ENCODE data around the gene NDFIP1. TPM values are rescaled to one million over a fixed set of nuclear protein-coding genes. Genes with fewer than 3 reads are reported as not detected.

The NDFIP1 gene
- total and polyA plus RNA-seq, 10 of the 15 experiments (the other 5 are each of a cell fraction or from before 2014, with no cell fraction given): 0.08 to 2.7 (median 0.92) TPM

DNA sequence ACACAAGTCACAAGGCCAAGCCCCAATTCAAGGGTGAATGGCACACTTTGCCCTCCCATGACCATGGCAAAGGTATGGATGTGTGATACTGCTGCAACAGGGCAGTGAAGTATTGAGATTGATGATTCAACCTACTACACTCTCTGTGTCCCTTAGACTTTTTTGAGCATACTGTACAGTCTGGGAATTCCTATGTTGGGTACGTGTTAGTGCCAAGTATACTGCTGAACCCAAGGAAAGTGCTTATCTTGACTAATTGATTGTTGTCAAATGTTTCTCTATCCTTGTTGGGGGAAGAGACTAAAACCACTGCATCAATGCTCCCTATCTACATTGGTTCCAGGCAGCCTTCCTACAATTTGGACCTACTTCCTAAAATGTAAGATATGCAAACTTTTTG lies 93.7 kb downstream of the NDFIP1 start (continued):
- TF ChIP-seq, protein P1, sequence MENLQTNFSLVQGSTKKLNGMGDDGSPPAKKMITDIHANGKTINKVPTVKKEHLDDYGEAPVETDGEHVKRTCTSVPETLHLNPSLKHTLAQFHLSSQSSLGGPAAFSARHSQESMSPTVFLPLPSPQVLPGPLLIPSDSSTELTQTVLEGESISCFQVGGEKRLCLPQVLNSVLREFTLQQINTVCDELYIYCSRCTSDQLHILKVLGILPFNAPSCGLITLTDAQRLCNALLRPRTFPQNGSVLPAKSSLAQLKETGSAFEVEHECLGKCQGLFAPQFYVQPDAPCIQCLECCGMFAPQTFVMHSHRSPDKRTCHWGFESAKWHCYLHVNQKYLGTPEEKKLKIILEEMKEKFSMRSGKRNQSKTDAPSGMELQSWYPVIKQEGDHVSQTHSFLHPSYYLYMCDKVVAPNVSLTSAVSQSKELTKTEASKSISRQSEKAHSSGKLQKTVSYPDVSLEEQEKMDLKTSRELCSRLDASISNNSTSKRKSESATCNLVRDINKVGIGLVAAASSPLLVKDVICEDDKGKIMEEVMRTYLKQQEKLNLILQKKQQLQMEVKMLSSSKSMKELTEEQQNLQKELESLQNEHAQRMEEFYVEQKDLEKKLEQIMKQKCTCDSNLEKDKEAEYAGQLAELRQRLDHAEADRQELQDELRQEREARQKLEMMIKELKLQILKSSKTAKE (IDR thresholded peaks at IDR 0.05; ENCODE audit: low read depth, poor library complexity, severe bottlenecking): no peak
- TF ChIP-seq, protein P2, sequence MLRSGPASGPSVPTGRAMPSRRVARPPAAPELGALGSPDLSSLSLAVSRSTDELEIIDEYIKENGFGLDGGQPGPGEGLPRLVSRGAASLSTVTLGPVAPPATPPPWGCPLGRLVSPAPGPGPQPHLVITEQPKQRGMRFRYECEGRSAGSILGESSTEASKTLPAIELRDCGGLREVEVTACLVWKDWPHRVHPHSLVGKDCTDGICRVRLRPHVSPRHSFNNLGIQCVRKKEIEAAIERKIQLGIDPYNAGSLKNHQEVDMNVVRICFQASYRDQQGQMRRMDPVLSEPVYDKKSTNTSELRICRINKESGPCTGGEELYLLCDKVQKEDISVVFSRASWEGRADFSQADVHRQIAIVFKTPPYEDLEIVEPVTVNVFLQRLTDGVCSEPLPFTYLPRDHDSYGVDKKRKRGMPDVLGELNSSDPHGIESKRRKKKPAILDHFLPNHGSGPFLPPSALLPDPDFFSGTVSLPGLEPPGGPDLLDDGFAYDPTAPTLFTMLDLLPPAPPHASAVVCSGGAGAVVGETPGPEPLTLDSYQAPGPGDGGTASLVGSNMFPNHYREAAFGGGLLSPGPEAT (IDR thresholded peaks at IDR 0.05; ENCODE audit: low read depth): no peak
- TF ChIP-seq RAD51 (IDR thresholded peaks at IDR 0.05) (no peak), NFYB (IDR thresholded peaks at IDR 0.05; ENCODE audit: insufficient read depth, low read depth, low read length) (no peak)

Other genes with a start within 250 kb of the NDFIP1 start
- 0.11 TPM in 1 of 2 replicates, not detected in the other for gene PCDH1, start 230.4 kb upstream of the NDFIP1 start, total RNA-seq (2014; rRNA removed)
- not detected in 2 replicates for gene PCDH1, start 230.4 kb upstream of the NDFIP1 start, total RNA-seq (2014; rRNA removed; fragmentation: Illumina TruSeq; extraction: Trizol)
- gene PCDH1, start 230.4 kb upstream of the NDFIP1 start, total RNA-seq (2021): 0.27 and 0.36 TPM in 2 replicates
- gene PCDH1, start 230.4 kb upstream of the NDFIP1 start, polyA plus RNA-seq (2011; rRNA removed): 0.07 TPM in 1 of 2 replicates, not detected in the other
- gene PCDH1, start 230.4 kb upstream of the NDFIP1 start, polyA plus RNA-seq (2014; fragmentation: Illumina TruSeq; extraction: Trizol): 0.16 TPM in 1 of 2 replicates, not detected in the other
- not detected for gene PCDH1, start 230.4 kb upstream of the NDFIP1 start, polyA plus RNA-seq (2014; fragmentation: Nextera tagmentation; extraction: Ambion mirVana)
- gene PCDH1, start 230.4 kb upstream of the NDFIP1 start, polyA plus RNA-seq (2014; rRNA removed): 0.10 TPM in 1 of 2 replicates, not detected in the other
- gene PCDH1, start 230.4 kb upstream of the NDFIP1 start, polyA plus RNA-seq (2016; fragmentation: Nextera tagmentation; extraction: Ambion mirVana): under 1 TPM in 1 of 2 experiments, not detected in 1; 0.16 TPM
- 58.1 and 60.3 TPM in 2 replicates for gene DELE1, start 184.9 kb upstream of the NDFIP1 start, total RNA-seq (2014; rRNA removed)
- gene DELE1, start 184.9 kb upstream of the NDFIP1 start, total RNA-seq (2014; rRNA removed; fragmentation: Illumina TruSeq; extraction: Trizol): 39.0 and 42.0 TPM in 2 replicates
- 62.9 and 63.2 TPM in 2 replicates for gene DELE1, start 184.9 kb upstream of the NDFIP1 start, total RNA-seq (2021)
- 46.4 and 71.4 TPM in 2 replicates for gene DELE1, start 184.9 kb upstream of the NDFIP1 start, polyA plus RNA-seq (2011; rRNA removed)
- gene DELE1, start 184.9 kb upstream of the NDFIP1 start, polyA plus RNA-seq (2014; fragmentation: Illumina TruSeq; extraction: Trizol): 30.2 and 53.2 TPM in 2 replicates
- gene DELE1, start 184.9 kb upstream of the NDFIP1 start, polyA plus RNA-seq (2014; fragmentation: Nextera tagmentation; extraction: Ambion mirVana): 10 to 100 TPM; 18.9 to 21.4 TPM
- 69.4 and 71.2 TPM in 2 replicates for gene DELE1, start 184.9 kb upstream of the NDFIP1 start, polyA plus RNA-seq (2014; rRNA removed)
- gene DELE1, start 184.9 kb upstream of the NDFIP1 start, polyA plus RNA-seq (2016; fragmentation: Nextera tagmentation; extraction: Ambion mirVana): 10 to 100 TPM; 37.8 to 37.9 TPM
- 0.06 TPM in 1 of 2 replicates, not detected in the other for gene PCDH12, start 150.6 kb upstream of the NDFIP1 start, total RNA-seq (2014; rRNA removed)
- gene PCDH12, start 150.6 kb upstream of the NDFIP1 start, total RNA-seq (2014; rRNA removed; fragmentation: Illumina TruSeq; extraction: Trizol): not detected in 2 replicates
- 0.03 TPM in 1 of 2 replicates, not detected in the other for gene PCDH12, start 150.6 kb upstream of the NDFIP1 start, total RNA-seq (2021)
- 0.10 TPM in 1 of 2 replicates, not detected in the other for gene PCDH12, start 150.6 kb upstream of the NDFIP1 start, polyA plus RNA-seq (2011; rRNA removed)
- gene PCDH12, start 150.6 kb upstream of the NDFIP1 start, polyA plus RNA-seq (2014; fragmentation: Illumina TruSeq; extraction: Trizol): not detected in 2 replicates
- gene PCDH12, start 150.6 kb upstream of the NDFIP1 start, polyA plus RNA-seq (2014; fragmentation: Nextera tagmentation; extraction: Ambion mirVana): under 1 TPM in 1 of 2 experiments, not detected in 1; 0.05 TPM
- gene PCDH12, start 150.6 kb upstream of the NDFIP1 start, polyA plus RNA-seq (2014; rRNA removed): 0.01 TPM in 1 of 2 replicates, not detected in the other
- under 1 TPM in 1 of 2 experiments, not detected in 1; 0.14 TPM for gene PCDH12, start 150.6 kb upstream of the NDFIP1 start, polyA plus RNA-seq (2016; fragmentation: Nextera tagmentation; extraction: Ambion mirVana)
- 19.7 and 30.8 TPM in 2 replicates for gene RNF14, start 139.7 kb upstream of the NDFIP1 start, total RNA-seq (2014; rRNA removed)
- 23.8 and 24.2 TPM in 2 replicates for gene RNF14, start 139.7 kb upstream of the NDFIP1 start, total RNA-seq (2014; rRNA removed; fragmentation: Illumina TruSeq; extraction: Trizol)
- gene RNF14, start 139.7 kb upstream of the NDFIP1 start, total RNA-seq (2021): 19.7 and 26.7 TPM in 2 replicates
- gene RNF14, start 139.7 kb upstream of the NDFIP1 start, polyA plus RNA-seq (2011; rRNA removed): 30.6 and 39.7 TPM in 2 replicates
- 28.6 and 35.5 TPM in 2 replicates for gene RNF14, start 139.7 kb upstream of the NDFIP1 start, polyA plus RNA-seq (2014; fragmentation: Illumina TruSeq; extraction: Trizol)
- gene RNF14, start 139.7 kb upstream of the NDFIP1 start, polyA plus RNA-seq (2014; fragmentation: Nextera tagmentation; extraction: Ambion mirVana): 10 to 100 TPM; 28.1 to 34.4 TPM
- 13.2 and 14.1 TPM in 2 replicates for gene RNF14, start 139.7 kb upstream of the NDFIP1 start, polyA plus RNA-seq (2014; rRNA removed)
- gene RNF14, start 139.7 kb upstream of the NDFIP1 start, polyA plus RNA-seq (2016; fragmentation: Nextera tagmentation; extraction: Ambion mirVana): 10 to 100 TPM; 35.2 to 41.8 TPM
- 2.6 and 3.2 TPM in 2 replicates for gene GNPDA1, start 95.8 kb upstream of the NDFIP1 start, total RNA-seq (2014; rRNA removed)
- 3.0 and 3.5 TPM in 2 replicates for gene GNPDA1, start 95.8 kb upstream of the NDFIP1 start, total RNA-seq (2014; rRNA removed; fragmentation: Illumina TruSeq; extraction: Trizol)
- 3.4 and 4.5 TPM in 2 replicates for gene GNPDA1, start 95.8 kb upstream of the NDFIP1 start, total RNA-seq (2021)
- 0.68 and 1.0 TPM in 2 replicates for gene GNPDA1, start 95.8 kb upstream of the NDFIP1 start, polyA plus RNA-seq (2011; rRNA removed)
- gene GNPDA1, start 95.8 kb upstream of the NDFIP1 start, polyA plus RNA-seq (2014; fragmentation: Illumina TruSeq; extraction: Trizol): 5.2 and 5.5 TPM in 2 replicates
- 10 to 100 TPM in 1 of 2 experiments, 1 to 10 TPM in 1; 5.8 to 11.9 TPM for gene GNPDA1, start 95.8 kb upstream of the NDFIP1 start, polyA plus RNA-seq (2014; fragmentation: Nextera tagmentation; extraction: Ambion mirVana)
- gene GNPDA1, start 95.8 kb upstream of the NDFIP1 start, polyA plus RNA-seq (2014; rRNA removed): 2.2 and 2.6 TPM in 2 replicates
- 1 to 10 TPM; 3.0 to 4.5 TPM for gene GNPDA1, start 95.8 kb upstream of the NDFIP1 start, polyA plus RNA-seq (2016; fragmentation: Nextera tagmentation; extraction: Ambion mirVana)
- 0.11 and 0.27 TPM in 2 replicates for gene SPRY4, start 216.2 kb downstream of the NDFIP1 start, total RNA-seq (2014; rRNA removed)
- 0.05 and 0.18 TPM in 2 replicates for gene SPRY4, start 216.2 kb downstream of the NDFIP1 start, total RNA-seq (2014; rRNA removed; fragmentation: Illumina TruSeq; extraction: Trizol)
- 0.35 and 0.41 TPM in 2 replicates for gene SPRY4, start 216.2 kb downstream of the NDFIP1 start, total RNA-seq (2021)
- 0.71 and 1.4 TPM in 2 replicates for gene SPRY4, start 216.2 kb downstream of the NDFIP1 start, polyA plus RNA-seq (2011; rRNA removed)
- gene SPRY4, start 216.2 kb downstream of the NDFIP1 start, polyA plus RNA-seq (2014; fragmentation: Illumina TruSeq; extraction: Trizol): 0.10 TPM in 1 of 2 replicates, not detected in the other
- under 1 TPM in 1 of 2 experiments, not detected in 1; 0.04 TPM for gene SPRY4, start 216.2 kb downstream of the NDFIP1 start, polyA plus RNA-seq (2014; fragmentation: Nextera tagmentation; extraction: Ambion mirVana)
- gene SPRY4, start 216.2 kb downstream of the NDFIP1 start, polyA plus RNA-seq (2014; rRNA removed): 0.11 and 0.44 TPM in 2 replicates
- gene SPRY4, start 216.2 kb downstream of the NDFIP1 start, polyA plus RNA-seq (2016; fragmentation: Nextera tagmentation; extraction: Ambion mirVana): under 1 TPM; 0.04 to 0.27 TPM

All from GM12878 (cell line).